Body of pancreas (tissue), 4 donors: Measurements from ENCODE around the gene CCDC85C. TPM values are rescaled to one million over a fixed set of nuclear protein-coding genes. Genes with fewer than 3 reads are reported as not detected.

Experiments used
- ATAC-seq: fragments of 150-250 bp; one replicate; pipeline ENCODE4 v1.9.1; 2016
- DNase-seq, 4 donors: peaks; one replicate each; pipeline ENCODE4 v3.0.0-alpha.2; 2019
- H3K27ac ChIP-seq, 4 donors: fragments of 200-600 bp; sonication (generic); 1 replicate in 3 of 4; 2 replicates in 1 of 4; pipeline versions ENCODE4 v1.5.1 to v1.6.1; 2016 to 2019; ENCODE audit warnings: mild to moderate bottlenecking in 1 of 4, mixed read lengths in 1 of 4, moderate library complexity in 1 of 4
- H3K27me3 ChIP-seq, 2 donors: fragments of 200-600 bp; sonication (generic); one replicate each; pipeline ENCODE4 v1.6.0; 2016; ENCODE audit warnings: mild to moderate bottlenecking in 1 of 2
- H3K36me3 ChIP-seq, 2 donors: fragments of 200-600 bp; sonication (generic); replicated peaks in 1 of 2; 2 replicates each; pipeline ENCODE4 v1.5.1; 2016; ENCODE audit warnings: low read depth in 2 of 2; ENCODE audit not compliant: insufficient read depth in 1 of 2
- H3K4me1 ChIP-seq: fragments of 200-600 bp; sonication (generic); one replicate; pipeline ENCODE4 v1.6.0; 2016
- H3K4me3 ChIP-seq, 2 donors: fragments of 200-600 bp; sonication (generic); 1 replicate in 1 of 2; 2 replicates in 1 of 2; pipeline ENCODE4 v1.5.1; 2016 to 2019
- H3K9me3 ChIP-seq, 3 donors: fragments of 200-600 bp; sonication (generic); 1 replicate in 2 of 3; 2 replicates in 1 of 3; pipeline ENCODE4 v1.5.1; 2016
- POLR2A ChIP-seq, 3 donors: fragments of 450-650 bp; IDR thresholded peaks; one replicate each; pipeline ENCODE4 v1.6.1; 2016; ENCODE audit warnings: antibody characterized with exemption in 3 of 3, mild to moderate bottlenecking in 2 of 3
- WGBS, 2 donors: methylation state at CpG; one replicate each; pipeline ENCODE4 v1.1.5; 2017; 5-methylcytosine and 5-hydroxymethylcytosine counted together
- intact Hi-C: fragments of 100-400 bp; cut with DNase I; formaldehyde crosslinking; loops from one replicate; pipeline ENCODE4 v1.15.1; 2023
- total RNA-seq, 2 donors: library from RNA; depleted of rRNA; stranded (reverse); fragments of >200 nt; gene quantifications; one replicate each; pipeline ENCODE4 v1.1.0, GENCODE V29; 2016
- TF ChIP-seq, protein P1 (sequence below), 7 experiments: fragments of 450-650 bp in 4 of 7; fragments of 200-600 bp in 3 of 7; sonication (generic) in 3 of 7; IDR thresholded peaks; one replicate each; pipeline ENCODE4 v1.5.1; 2016 to 2019; ENCODE audit warnings: antibody characterized with exemption in 7 of 7

Gene CCDC85C
- total RNA-seq, 2 donors from 2014 or later, result 8.9 to 10.1 TPM

DNA sequence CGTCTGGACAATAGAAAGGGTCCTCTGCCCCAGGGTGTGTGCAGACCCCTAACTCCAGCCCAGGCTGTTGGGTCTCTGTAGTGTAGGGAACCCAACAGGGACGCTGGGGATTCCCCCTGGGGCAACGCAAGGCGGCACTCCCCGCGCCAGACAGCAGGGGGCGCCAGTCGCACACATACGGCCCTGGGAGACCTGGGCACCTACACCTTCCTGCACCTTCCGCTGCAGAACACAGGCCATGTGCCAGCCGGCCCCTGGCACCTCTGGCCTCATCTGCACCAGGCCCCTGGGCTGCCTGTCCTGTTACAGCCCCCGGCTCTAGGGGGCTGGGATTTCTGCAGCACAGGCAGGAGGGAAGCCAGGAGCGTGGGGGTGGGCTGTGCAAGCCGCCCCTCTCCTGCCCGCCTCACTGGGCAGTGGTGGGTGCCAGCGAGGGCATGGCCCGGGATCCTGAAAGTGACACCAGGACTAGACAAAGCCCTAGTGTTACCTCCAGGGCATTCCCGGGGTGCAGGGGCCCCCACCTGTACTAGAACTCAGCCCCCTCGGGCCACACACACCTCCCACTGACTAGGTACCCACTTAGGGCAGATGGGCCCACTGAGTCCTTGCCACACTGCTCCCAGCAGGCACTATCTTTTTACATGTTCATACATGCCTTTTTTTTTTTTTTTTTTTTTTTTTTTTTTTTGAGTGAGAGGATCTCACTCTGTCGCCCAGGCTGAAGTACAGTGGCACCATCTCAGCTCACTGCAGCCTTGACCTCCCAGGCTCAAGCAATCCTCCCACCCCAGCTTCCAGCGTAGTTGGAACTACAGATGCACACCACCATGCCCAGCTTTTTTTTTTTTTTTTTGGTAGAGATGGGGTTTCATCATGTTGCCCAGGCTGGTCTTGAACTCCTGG lies 85.3 kb downstream of the CCDC85C start:
- no peaks in the 10 kb centered on the region for H3K27me3 ChIP-seq
- no peak for TF ChIP-seq POLR2A (IDR thresholded peaks at IDR 0.05)
- TF ChIP-seq, protein P1, sequence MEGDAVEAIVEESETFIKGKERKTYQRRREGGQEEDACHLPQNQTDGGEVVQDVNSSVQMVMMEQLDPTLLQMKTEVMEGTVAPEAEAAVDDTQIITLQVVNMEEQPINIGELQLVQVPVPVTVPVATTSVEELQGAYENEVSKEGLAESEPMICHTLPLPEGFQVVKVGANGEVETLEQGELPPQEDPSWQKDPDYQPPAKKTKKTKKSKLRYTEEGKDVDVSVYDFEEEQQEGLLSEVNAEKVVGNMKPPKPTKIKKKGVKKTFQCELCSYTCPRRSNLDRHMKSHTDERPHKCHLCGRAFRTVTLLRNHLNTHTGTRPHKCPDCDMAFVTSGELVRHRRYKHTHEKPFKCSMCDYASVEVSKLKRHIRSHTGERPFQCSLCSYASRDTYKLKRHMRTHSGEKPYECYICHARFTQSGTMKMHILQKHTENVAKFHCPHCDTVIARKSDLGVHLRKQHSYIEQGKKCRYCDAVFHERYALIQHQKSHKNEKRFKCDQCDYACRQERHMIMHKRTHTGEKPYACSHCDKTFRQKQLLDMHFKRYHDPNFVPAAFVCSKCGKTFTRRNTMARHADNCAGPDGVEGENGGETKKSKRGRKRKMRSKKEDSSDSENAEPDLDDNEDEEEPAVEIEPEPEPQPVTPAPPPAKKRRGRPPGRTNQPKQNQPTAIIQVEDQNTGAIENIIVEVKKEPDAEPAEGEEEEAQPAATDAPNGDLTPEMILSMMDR (IDR thresholded peaks at IDR 0.05), result peak; percentile 88 to 99 (median 97)
- intact Hi-C loops, result no loop called here
- H3K4me3 ChIP-seq, result no peak overlapping the region
- DNase-seq, result peak; percentile 86 to 93 (median 90)
- H3K36me3 ChIP-seq, result peaks cover 0 to 7% of the 10 kb centered on the region in 2 donors
- ATAC-seq, result peak; percentile 89
- H3K4me1 ChIP-seq, result peaks cover 25% of the 10 kb centered on the region
- WGBS, 2 donors, result 34 to 65% methylated on average over 9 to 19 of the region's 21 CpGs
- no peaks in the 10 kb centered on the region for H3K9me3 ChIP-seq
- H3K27ac ChIP-seq, result no peak overlapping the region

DNA sequence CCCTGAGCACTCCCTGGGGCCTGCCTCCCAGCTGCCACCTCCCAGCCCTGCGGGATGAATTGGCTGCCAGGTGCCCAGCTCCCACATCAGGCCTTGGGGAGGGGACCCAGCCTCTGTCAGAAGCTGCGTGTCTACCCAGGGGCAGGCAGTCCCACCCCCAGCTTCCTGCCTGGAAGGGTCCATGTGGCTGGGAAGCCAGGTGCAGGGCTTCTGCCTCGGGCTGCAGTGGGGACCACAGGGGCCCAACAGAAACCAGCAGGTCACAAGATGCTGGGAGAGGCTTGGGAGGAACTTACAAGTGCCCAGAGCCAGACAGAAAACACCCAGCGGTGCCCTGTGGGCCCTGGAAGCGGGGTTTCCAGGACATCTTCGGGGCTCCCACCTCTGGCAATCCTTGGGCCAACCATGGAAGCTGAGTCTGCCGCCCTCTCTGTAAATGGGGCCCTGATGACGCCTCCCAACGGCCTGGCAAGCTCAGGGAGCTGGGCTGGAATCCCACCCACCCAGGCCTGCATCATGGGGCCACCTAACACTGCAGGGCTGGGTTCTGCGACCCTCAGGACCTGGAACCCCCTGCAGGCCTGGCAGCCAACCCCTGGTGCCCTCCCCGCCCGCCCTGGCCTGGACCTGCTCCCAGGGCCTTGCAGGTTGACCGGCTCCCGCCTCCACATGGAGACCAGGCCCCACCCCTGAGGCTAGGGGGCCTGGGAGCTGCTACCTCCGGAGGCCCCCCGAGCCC lies 86.2 kb downstream of the CCDC85C start:
- peak in 3 of 4 donors; percentile 5 to 24 (median 14) for DNase-seq

DNA sequence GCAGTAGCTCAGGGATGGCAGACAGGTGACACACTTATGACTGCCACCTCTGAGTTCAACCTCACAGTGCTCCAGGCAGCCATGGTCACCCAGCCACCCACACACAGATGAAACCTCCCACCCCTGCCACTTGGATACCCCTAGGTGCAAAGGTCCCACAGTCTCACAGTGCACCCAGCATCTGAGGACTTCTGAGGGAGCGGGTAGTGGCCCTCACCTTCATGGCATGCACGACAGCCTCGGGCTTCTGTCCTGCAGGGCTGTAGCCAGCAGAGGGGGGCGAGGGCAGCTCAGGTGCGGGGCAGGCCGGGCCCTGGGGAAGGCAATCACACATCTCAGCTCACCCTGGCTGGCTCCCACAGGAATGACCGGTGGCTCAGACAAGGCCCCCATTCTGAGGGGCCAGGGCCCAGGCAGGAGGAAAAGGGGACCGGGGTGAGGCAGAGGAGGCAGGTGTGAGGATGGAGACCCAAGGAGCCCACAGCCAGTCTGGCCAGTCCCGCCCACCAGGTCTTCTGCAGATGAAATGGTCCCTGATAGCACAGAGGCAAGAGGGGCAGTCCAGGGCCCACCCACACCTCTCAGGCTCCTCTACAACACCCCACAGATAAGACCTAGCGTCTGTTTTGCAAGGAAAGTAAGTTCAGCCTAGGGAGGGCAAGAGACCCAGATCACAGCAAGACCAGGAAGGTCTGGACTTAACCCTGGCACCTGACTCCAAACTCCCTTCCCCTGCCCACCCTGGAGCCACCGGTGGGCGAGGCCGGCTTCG lies 87.0 kb downstream of the CCDC85C start:
- no peaks in the 10 kb centered on the region for H3K9me3 ChIP-seq
- no peaks in the 10 kb centered on the region for H3K27me3 ChIP-seq
- WGBS, 2 donors, result 68 to 87% methylated on average over 4 to 14 of the region's 14 CpGs
- intact Hi-C loops, result no loop called here
- peak in 2 of 4 donors; percentile 12 to 20 for DNase-seq
- no peak for ATAC-seq
- peaks cover 0 to 9% of the 10 kb centered on the region in 2 donors for H3K36me3 ChIP-seq
- no peak overlapping the region for H3K4me3 ChIP-seq
- H3K27ac ChIP-seq, result no peak overlapping the region
- TF ChIP-seq POLR2A (IDR thresholded peaks at IDR 0.05), result no peak
- TF ChIP-seq, protein P1 (IDR thresholded peaks at IDR 0.05), result no peak
- H3K4me1 ChIP-seq, result peaks cover 12% of the 10 kb centered on the region

More for the DNA sequence above, 86.2 kb downstream of the CCDC85C start:
- Histone ChIP-seq H3K4me1 (peaks cover 16% of the 10 kb centered on the region), H3K4me3 (no peak overlapping the region), H3K27ac (no peak overlapping the region), H3K27me3 (no peaks in the 10 kb centered on the region), H3K9me3 (no peaks in the 10 kb centered on the region), H3K36me3 (peaks cover 0 to 9% of the 10 kb centered on the region in 2 donors)
- WGBS, 2 donors, result 51% methylated on average over 16 of the region's 16 CpGs; no CpG with 5 or more reads in 1 of the 2 donors
- no peak for TF ChIP-seq POLR2A (IDR thresholded peaks at IDR 0.05)
- TF ChIP-seq, protein P1 (IDR thresholded peaks at IDR 0.05), result no peak
- intact Hi-C loops, result no loop called here
- ATAC-seq, result no peak

DNA sequence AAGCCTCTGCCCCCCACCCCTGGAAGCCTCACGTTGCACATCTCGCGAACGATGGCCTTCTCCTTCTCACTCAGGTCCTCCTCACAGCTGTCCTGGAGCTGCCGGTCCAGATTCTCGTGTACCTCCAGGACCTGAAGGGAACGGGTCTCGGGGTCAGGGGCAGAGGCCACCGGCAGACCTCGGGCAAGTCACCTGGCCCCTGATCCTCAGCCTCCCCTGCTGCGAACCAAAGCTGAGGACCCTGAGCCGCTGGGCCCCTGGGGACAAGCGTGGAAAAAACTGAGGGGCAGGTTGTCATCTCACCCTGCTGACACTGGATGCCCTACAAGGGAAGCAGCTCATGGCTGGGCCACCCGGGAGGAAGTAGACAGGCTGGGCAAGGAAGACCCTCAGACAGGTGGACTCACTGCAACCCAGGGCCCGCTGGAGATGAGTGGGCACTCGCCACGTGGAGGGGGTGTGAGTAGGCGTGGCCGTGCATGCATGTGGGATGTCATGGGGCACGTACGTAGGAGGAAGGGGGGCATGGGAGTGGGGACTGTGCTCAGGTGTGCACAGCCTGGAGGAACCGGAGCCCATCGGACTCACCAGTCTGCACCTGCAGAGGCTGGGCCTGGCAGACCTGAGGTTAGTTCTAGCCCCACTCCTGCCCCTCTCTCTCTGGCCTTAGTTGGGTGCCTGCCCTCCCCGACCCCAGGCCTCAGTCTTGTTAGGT lies 87.7 kb downstream of the CCDC85C start:
- WGBS, 2 donors, result 80 to 83% methylated on average over 1 to 24 of the region's 24 CpGs
- intact Hi-C loops, result no loop called here
- H3K4me3 ChIP-seq, result no peak overlapping the region
- no peak for TF ChIP-seq POLR2A (IDR thresholded peaks at IDR 0.05)
- TF ChIP-seq, protein P1 (IDR thresholded peaks at IDR 0.05), result no peak
- DNase-seq, result peak in 2 of 4 donors; percentile 14 to 16
- H3K36me3 ChIP-seq, result peaks cover 0 to 9% of the 10 kb centered on the region in 2 donors
- H3K27ac ChIP-seq, result no peak overlapping the region
- peaks cover 12% of the 10 kb centered on the region for H3K4me1 ChIP-seq
- ATAC-seq, result no peak
- no peaks in the 10 kb centered on the region for H3K27me3 ChIP-seq
- H3K9me3 ChIP-seq, result no peaks in the 10 kb centered on the region
